ENCODE data around the gene EML6. TPM values are rescaled to one million over a fixed set of nuclear protein-coding genes. Genes with fewer than 3 reads are reported as not detected.

EML6 gene
- total RNA-seq, 4 donors from 2014 or later = 0.62 to 1.5 (median 1.1) TPM

DNA sequence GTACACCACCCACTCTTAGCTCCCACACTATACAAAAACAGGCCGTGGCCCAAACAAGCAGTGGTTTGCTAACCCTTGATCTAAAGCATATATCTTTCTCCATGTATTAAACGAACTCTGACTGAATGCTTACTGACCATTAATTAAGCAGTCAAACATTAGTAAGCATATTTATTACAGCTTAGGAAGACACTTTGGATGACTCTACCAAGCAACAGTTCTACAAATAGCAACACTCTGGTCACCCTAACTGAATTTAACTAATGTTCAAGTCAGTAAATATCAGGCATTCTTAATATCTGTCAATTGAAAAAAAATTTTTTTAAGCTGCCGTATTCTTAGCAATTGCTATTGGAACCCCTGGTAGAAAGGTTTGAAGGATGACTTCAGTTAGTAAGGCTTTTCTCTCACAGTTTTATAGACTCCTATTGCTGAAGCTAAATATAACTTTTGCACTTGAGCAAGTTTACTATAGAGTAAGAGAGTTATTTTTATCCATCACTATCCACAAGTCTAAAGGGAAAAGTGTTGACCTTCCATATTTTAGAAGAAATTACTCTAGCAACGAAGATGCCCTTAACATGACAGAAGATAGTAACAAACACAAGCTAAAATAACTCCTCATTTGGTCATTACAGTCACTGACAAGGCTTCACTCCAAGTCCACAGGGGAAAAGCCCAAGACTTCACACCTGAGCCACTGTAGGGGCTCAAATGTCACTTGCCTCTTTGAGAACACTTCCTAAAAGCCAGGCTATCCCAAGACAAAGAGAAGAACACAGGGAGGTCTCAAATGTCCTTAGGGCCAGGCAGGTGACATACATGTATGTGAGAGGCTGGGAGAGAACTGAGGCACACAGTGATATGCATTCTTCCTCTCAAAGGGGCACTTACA, 252.4 kb downstream of the EML6 start:
- Histone ChIP-seq H3K4me3 (no peak overlapping the region), H3K36me3 (peaks cover 0 to 15% of the 10 kb centered on the region in 2 donors), H3K4me1 (peaks cover 22 to 84% (median 31%) of the 10 kb centered on the region in 3 donors), H3K27me3 (no peaks in the 10 kb centered on the region), H3K9me3 (no peaks in the 10 kb centered on the region), H3K27ac (peak overlapping the region; percentile 44 to 66 (median 56))
- WGBS, 2 donors (ENCODE audit: low coverage in 1 of 2) = 35% methylated on average over 4 of the region's 4 CpGs
- no peak for TF ChIP-seq EP300 (IDR thresholded peaks at IDR 0.05)
- TF ChIP-seq POLR2A (IDR thresholded peaks at IDR 0.05) = no peak
- TF ChIP-seq, protein P1, sequence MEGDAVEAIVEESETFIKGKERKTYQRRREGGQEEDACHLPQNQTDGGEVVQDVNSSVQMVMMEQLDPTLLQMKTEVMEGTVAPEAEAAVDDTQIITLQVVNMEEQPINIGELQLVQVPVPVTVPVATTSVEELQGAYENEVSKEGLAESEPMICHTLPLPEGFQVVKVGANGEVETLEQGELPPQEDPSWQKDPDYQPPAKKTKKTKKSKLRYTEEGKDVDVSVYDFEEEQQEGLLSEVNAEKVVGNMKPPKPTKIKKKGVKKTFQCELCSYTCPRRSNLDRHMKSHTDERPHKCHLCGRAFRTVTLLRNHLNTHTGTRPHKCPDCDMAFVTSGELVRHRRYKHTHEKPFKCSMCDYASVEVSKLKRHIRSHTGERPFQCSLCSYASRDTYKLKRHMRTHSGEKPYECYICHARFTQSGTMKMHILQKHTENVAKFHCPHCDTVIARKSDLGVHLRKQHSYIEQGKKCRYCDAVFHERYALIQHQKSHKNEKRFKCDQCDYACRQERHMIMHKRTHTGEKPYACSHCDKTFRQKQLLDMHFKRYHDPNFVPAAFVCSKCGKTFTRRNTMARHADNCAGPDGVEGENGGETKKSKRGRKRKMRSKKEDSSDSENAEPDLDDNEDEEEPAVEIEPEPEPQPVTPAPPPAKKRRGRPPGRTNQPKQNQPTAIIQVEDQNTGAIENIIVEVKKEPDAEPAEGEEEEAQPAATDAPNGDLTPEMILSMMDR (IDR thresholded peaks at IDR 0.05) = peak in 1 of 4 experiments; percentile 3
- no peak for TF ChIP-seq POLR2AphosphoS5 (IDR thresholded peaks at IDR 0.05)
- no peak for ATAC-seq

DNA sequence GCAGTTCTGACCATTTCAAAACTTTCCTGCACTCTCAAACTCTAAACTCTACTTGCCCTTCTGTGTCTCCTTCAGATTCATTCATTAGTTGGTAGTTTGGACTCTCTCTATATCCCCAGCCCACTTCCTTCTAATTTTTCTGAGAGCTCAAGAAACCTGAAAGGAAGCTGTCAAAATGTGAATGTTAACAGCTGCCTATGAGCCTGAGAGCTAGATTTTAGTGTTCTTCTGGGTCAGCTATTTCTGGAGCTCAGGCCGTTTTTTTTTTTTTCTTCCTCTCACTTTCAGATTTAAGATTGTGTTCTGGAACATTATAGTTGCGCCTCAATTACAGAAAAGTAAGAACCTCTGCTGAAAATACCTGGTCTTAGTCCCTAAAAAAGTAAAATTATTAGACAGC, 253.7 kb downstream of the EML6 start:
- no peaks in the 10 kb centered on the region for H3K9me3 ChIP-seq
- TF ChIP-seq, protein P1 (IDR thresholded peaks at IDR 0.05) = no peak
- no peak for TF ChIP-seq EP300 (IDR thresholded peaks at IDR 0.05)
- TF ChIP-seq POLR2A (IDR thresholded peaks at IDR 0.05) = no peak
- TF ChIP-seq POLR2AphosphoS5 (IDR thresholded peaks at IDR 0.05) = no peak
- H3K4me1 ChIP-seq = peaks cover 22 to 92% (median 31%) of the 10 kb centered on the region in 3 donors
- H3K4me3 ChIP-seq = no peak overlapping the region
- ATAC-seq = no peak
- peaks cover 0 to 13% of the 10 kb centered on the region in 2 donors for H3K36me3 ChIP-seq
- peak overlapping the region; percentile 15 to 66 (median 45) for H3K27ac ChIP-seq
- H3K27me3 ChIP-seq = no peaks in the 10 kb centered on the region
- 33% methylated on average over 1 of the region's 2 CpGs; no CpG with 5 or more reads in 1 of the 2 donors for WGBS, 2 donors (ENCODE audit: low coverage in 1 of 2)

DNA sequence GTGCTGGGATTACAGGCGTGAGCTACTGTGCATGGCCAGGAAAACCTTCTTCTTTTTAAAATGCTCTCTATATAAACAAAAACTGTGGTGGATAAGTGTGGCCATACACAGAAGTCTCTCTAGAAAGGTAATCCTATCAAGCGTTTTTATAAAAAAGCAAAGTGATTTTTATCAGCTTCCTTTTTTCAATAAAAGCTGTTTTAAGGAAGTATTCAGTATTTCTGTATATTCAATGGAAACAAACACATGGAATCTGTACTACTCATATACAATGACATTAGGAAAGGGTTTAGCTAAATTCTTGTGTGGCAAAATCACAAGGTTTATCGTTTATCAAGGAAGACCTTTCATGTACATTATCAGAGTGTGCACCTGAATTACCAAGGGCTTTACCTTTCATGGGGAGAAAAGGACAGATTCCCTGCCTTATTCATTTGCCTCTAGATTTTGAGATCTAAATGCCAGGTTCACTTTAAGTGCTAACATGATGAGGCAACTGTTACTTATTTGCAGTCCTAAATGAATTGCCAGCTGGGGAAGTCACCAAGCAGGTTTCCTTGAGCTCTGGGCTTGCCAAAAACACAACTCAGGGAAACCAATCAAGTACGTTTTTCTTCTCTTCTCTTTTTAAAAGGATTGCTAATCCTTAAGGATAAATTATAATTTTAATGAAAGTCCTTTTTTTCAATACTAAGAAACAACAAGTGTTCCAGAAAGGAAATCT, 256.0 kb downstream of the EML6 start:
- TF ChIP-seq, protein P1 (IDR thresholded peaks at IDR 0.05) = no peak
- TF ChIP-seq POLR2AphosphoS5 (IDR thresholded peaks at IDR 0.05) = peak; percentile 30
- no peak for TF ChIP-seq POLR2A (IDR thresholded peaks at IDR 0.05)
- no peak for TF ChIP-seq EP300 (IDR thresholded peaks at IDR 0.05)
- Histone ChIP-seq H3K27me3 (no peaks in the 10 kb centered on the region), H3K4me1 (peaks cover 31 to 92% (median 31%) of the 10 kb centered on the region in 3 donors), H3K36me3 (peaks cover 0 to 13% of the 10 kb centered on the region in 2 donors), H3K9me3 (no peaks in the 10 kb centered on the region), H3K4me3 (no peak overlapping the region), H3K27ac (peak overlapping the region in 1 of 4 donors; percentile 12)
- ATAC-seq = no peak
- WGBS, 2 donors (ENCODE audit: low coverage in 1 of 2) = 39 to 43% methylated on average over 3 to 4 of the region's 4 CpGs

DNA sequence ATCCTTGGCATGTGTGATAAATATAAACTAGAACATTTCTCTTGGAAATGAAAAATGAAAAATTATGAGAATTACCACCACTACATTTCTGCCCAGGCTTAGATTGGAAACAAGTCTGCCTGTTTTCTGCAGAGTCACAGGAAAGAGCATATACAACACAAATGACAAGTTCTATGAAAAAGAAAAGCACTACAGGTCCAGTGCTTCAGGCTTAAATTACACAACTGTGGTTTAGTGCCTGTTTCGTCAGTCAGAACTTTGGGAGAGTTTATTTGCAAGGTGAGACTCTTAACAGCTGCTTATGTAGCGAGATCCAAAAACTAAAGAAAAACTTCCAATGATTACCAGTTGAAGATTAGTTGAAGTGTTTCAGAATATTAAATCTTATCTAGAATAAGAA, 257.9 kb downstream of the EML6 start:
- Histone ChIP-seq H3K27me3 (no peaks in the 10 kb centered on the region), H3K4me3 (no peak overlapping the region), H3K36me3 (peaks cover 0 to 19% of the 10 kb centered on the region in 2 donors), H3K4me1 (peaks cover 20 to 92% (median 21%) of the 10 kb centered on the region in 3 donors), H3K9me3 (no peaks in the 10 kb centered on the region), H3K27ac (peak overlapping the region in 1 of 4 donors; percentile 6)
- WGBS, 2 donors (ENCODE audit: low coverage in 1 of 2) = 60 to 79% methylated on average over 2 of the region's 2 CpGs
- no peak for ATAC-seq
- TF ChIP-seq, protein P1 (IDR thresholded peaks at IDR 0.05) = no peak
- no peak for TF ChIP-seq POLR2A (IDR thresholded peaks at IDR 0.05)
- no peak for TF ChIP-seq POLR2AphosphoS5 (IDR thresholded peaks at IDR 0.05)

Data from gastroesophageal sphincter (tissue), 4 donors.